HEK293 (cell line): Measurements from ENCODE around the gene ZNF780B.

Experiments used
- BCL11B ChIP-seq: fragments of 450-650 bp; formaldehyde crosslinking; IDR thresholded peaks from 2 replicates; pipeline ENCODE4 v1.5.1; 2016; ENCODE audit warnings: low read depth, missing biosample characterization, missing genetic modification characterization
- IKZF3 ChIP-seq: fragments of 450-650 bp; IDR thresholded peaks from 2 replicates; pipeline ENCODE4 v1.5.0; 2018; ENCODE audit warnings: missing biosample characterization, mild to moderate bottlenecking, missing genetic modification characterization, moderate library complexity
- INSM2 ChIP-seq: fragments of 450-650 bp; formaldehyde crosslinking; IDR thresholded peaks from 2 replicates; pipeline ENCODE4 v1.5.1; 2016; ENCODE audit warnings: missing biosample characterization, missing genetic modification characterization
- KLF1 ChIP-seq: fragments of 450-650 bp; formaldehyde crosslinking; IDR thresholded peaks from 2 replicates; pipeline ENCODE4 v1.5.1; 2016; ENCODE audit warnings: missing biosample characterization, missing genetic modification characterization
- PATZ1 ChIP-seq: fragments of 450-650 bp; formaldehyde crosslinking; IDR thresholded peaks from 2 replicates; pipeline ENCODE4 v1.5.1; 2016; ENCODE audit warnings: missing biosample characterization, missing genetic modification characterization
- ZBTB8A ChIP-seq: fragments of 450-650 bp; formaldehyde crosslinking; IDR thresholded peaks from 2 replicates; pipeline ENCODE4 v1.5.1; 2016; ENCODE audit warnings: missing biosample characterization, missing genetic modification characterization
- ZFP69B ChIP-seq: fragments of 450-650 bp; formaldehyde crosslinking; IDR thresholded peaks from 2 replicates; pipeline ENCODE4 v1.5.1; 2016; ENCODE audit warnings: missing biosample characterization, missing genetic modification characterization
- ZNF121 ChIP-seq: fragments of 450-650 bp; formaldehyde crosslinking; IDR thresholded peaks from 2 replicates; pipeline ENCODE4 v1.5.1; 2016; ENCODE audit warnings: missing biosample characterization, missing genetic modification characterization
- ZNF155 ChIP-seq: fragments of 450-650 bp; formaldehyde crosslinking; IDR thresholded peaks from 2 replicates; pipeline ENCODE4 v1.5.1; 2016; ENCODE audit warnings: missing biosample characterization, missing genetic modification characterization
- ZNF16 ChIP-seq: fragments of 450-650 bp; formaldehyde crosslinking; IDR thresholded peaks from 2 replicates; pipeline ENCODE4 v1.5.1; 2016; ENCODE audit warnings: low read depth, missing biosample characterization, missing genetic modification characterization
- ZNF211 ChIP-seq: fragments of 450-650 bp; formaldehyde crosslinking; IDR thresholded peaks from 2 replicates; pipeline ENCODE4 v1.5.1; 2016; ENCODE audit warnings: low read depth, missing biosample characterization, missing genetic modification characterization
- ZNF24 ChIP-seq: fragments of 450-650 bp; formaldehyde crosslinking; IDR thresholded peaks from 2 replicates; pipeline ENCODE4 v1.5.1; 2016; ENCODE audit warnings: missing biosample characterization, missing genetic modification characterization
- ZNF350 ChIP-seq: fragments of 450-650 bp; formaldehyde crosslinking; IDR thresholded peaks from 2 replicates; pipeline ENCODE4 v1.5.0; 2017; ENCODE audit warnings: missing biosample characterization, mild to moderate bottlenecking, missing genetic modification characterization
- ZNF37A ChIP-seq: fragments of 450-650 bp; IDR thresholded peaks from 2 replicates; pipeline ENCODE4 v1.5.1; 2018; ENCODE audit warnings: missing biosample characterization, missing genetic modification characterization
- ZNF416 ChIP-seq: fragments of 450-650 bp; formaldehyde crosslinking; IDR thresholded peaks from 2 replicates; pipeline ENCODE4 v1.5.1; 2016; ENCODE audit warnings: missing biosample characterization, missing genetic modification characterization
- ZNF48 ChIP-seq: fragments of 450-650 bp; formaldehyde crosslinking; IDR thresholded peaks from 2 replicates; pipeline ENCODE4 v1.5.1; 2016; ENCODE audit warnings: missing biosample characterization, missing genetic modification characterization
- ZNF610 ChIP-seq: fragments of 450-650 bp; formaldehyde crosslinking; IDR thresholded peaks from 2 replicates; pipeline ENCODE4 v1.5.1; 2016; ENCODE audit warnings: missing biosample characterization, missing genetic modification characterization, borderline replicate concordance
- ZNF623 ChIP-seq: fragments of 450-650 bp; formaldehyde crosslinking; IDR thresholded peaks from 2 replicates; pipeline ENCODE4 v1.5.1; 2016; ENCODE audit warnings: missing biosample characterization, missing genetic modification characterization
- ZNF626 ChIP-seq: fragments of 450-650 bp; sonication (Bioruptor Pico); formaldehyde crosslinking; IDR thresholded peaks from 2 replicates; pipeline ENCODE4 v1.5.1; 2018; ENCODE audit warnings: missing biosample characterization, missing genetic modification characterization, inconsistent platforms
- ZNF670 ChIP-seq: fragments of 450-650 bp; formaldehyde crosslinking; IDR thresholded peaks from 2 replicates; pipeline ENCODE4 v1.5.1; 2016; ENCODE audit warnings: missing biosample characterization, missing genetic modification characterization, low read depth
- ZNF76 ChIP-seq: fragments of 450-650 bp; formaldehyde crosslinking; IDR thresholded peaks from 2 replicates; pipeline ENCODE4; 2016; ENCODE audit warnings: low read depth, missing biosample characterization, missing genetic modification characterization, borderline replicate concordance
- ZSCAN18 ChIP-seq: fragments of 450-650 bp; formaldehyde crosslinking; IDR thresholded peaks from 2 replicates; pipeline ENCODE4 v1.5.1; 2016; ENCODE audit warnings: missing biosample characterization, missing genetic modification characterization
- TF ChIP-seq, protein P1 (sequence below): fragments of 450-650 bp; formaldehyde crosslinking; IDR thresholded peaks from 2 replicates; pipeline ENCODE4 v1.5.1; 2017; ENCODE audit warnings: missing biosample characterization, missing genetic modification characterization
- TF ChIP-seq, protein P2 (sequence below): fragments of 450-650 bp; formaldehyde crosslinking; IDR thresholded peaks from 2 replicates; pipeline ENCODE4 v1.5.1; 2016; ENCODE audit warnings: missing biosample characterization, missing genetic modification characterization
- TF ChIP-seq, protein P3 (sequence below): fragments of 450-650 bp; formaldehyde crosslinking; IDR thresholded peaks from 2 replicates; pipeline ENCODE4 v1.5.1; 2016; ENCODE audit warnings: missing biosample characterization, missing genetic modification characterization

The ZNF780B gene

DNA sequence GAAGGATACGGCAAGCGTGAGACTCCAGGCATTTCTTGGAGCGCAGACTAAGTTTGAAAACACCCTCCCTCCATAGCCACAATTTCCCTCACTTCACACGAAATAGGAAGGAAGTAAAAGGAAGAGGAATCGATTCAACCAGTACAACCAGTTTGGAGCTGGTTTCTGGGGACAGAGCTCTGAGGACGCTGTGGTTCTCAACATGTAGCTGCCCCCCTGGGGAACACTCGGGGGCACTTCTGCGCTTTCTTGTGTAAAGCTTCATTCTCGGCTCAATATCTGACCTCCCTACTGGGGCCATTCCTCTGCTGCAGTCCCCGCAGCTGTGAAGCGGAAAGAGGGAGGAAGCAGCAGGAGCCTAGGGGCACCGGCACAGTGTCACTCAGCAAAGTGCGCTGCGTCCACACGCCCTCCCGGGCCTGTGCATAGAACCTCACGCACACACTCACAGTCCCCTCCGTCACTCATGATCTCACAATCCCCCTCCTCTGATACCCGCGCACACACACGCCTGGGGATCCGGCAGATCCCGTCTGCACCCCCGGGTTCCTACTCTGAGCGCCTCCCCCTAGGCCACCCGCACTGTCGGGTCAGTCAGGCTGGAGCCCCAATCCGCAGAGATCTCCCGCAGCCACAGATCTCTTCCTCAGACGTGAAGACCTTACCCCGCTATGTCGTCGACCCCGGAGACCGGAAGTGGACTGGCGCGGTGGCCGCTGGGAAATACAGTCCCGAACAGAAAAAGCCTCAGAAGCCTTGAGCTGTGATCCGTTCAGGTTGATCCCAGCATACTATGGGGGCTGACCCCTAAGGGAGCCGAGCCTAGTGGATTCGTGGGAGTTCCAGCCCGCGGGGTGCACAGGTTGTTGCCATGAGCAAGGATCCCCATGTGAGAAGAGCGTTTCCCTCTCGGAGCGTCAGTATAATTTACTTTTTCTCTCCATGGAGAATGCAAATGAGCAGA is 34.5 kb upstream of the ZNF780B start, which contains the start of gene ZNF780A (continued):
- TF ChIP-seq BCL11B (tag by site-specific recombination) (peak; percentile 98), ZNF24 (peak; percentile 97), KLF1 (peak; percentile 62; the same call in 1 of the 2 replicates), ZNF416 (0 out of 2 replicates have a peak, but pooled peaks have one; percentile 73), ZNF626 (no peak), ZNF48 (tag by site-specific recombination) (no peak), ZNF350 (no peak), PATZ1 (peak; percentile 95), ZBTB8A (tag by site-specific recombination) (peak; percentile 71; the same call in 1 of the 2 replicates), INSM2 (0 out of 2 replicates have a peak, but pooled peaks have one; percentile 56), ZNF121 (tag by site-specific recombination) (no peak), ZNF670 (tag by site-specific recombination) (no peak), ZNF76 (tag by site-specific recombination) (peak; percentile 97), ZNF623 (tag by site-specific recombination) (peak; percentile 28; the same call in 1 of the 2 replicates), ZFP69B (tag by site-specific recombination) (peak; percentile 78; the same call in 1 of the 2 replicates), IKZF3 (no peak; the same call in 1 of the 2 replicates), ZNF37A (tag by site-specific recombination) (no peak), ZNF610 (tag by site-specific recombination) (peak; percentile 8; the same call in 1 of the 2 replicates), ZNF155 (no peak), ZNF16 (tag by site-specific recombination) (no peak; the same call in 1 of the 2 replicates), ZSCAN18 (tag by site-specific recombination) (0 out of 2 replicates have a peak, but pooled peaks have one; percentile 34), ZNF211 (tag by site-specific recombination) (no peak)
- TF ChIP-seq, protein P1, sequence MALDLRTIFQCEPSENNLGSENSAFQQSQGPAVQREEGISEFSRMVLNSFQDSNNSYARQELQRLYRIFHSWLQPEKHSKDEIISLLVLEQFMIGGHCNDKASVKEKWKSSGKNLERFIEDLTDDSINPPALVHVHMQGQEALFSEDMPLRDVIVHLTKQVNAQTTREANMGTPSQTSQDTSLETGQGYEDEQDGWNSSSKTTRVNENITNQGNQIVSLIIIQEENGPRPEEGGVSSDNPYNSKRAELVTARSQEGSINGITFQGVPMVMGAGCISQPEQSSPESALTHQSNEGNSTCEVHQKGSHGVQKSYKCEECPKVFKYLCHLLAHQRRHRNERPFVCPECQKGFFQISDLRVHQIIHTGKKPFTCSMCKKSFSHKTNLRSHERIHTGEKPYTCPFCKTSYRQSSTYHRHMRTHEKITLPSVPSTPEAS, result peak; percentile 98
- TF ChIP-seq, protein P2, sequence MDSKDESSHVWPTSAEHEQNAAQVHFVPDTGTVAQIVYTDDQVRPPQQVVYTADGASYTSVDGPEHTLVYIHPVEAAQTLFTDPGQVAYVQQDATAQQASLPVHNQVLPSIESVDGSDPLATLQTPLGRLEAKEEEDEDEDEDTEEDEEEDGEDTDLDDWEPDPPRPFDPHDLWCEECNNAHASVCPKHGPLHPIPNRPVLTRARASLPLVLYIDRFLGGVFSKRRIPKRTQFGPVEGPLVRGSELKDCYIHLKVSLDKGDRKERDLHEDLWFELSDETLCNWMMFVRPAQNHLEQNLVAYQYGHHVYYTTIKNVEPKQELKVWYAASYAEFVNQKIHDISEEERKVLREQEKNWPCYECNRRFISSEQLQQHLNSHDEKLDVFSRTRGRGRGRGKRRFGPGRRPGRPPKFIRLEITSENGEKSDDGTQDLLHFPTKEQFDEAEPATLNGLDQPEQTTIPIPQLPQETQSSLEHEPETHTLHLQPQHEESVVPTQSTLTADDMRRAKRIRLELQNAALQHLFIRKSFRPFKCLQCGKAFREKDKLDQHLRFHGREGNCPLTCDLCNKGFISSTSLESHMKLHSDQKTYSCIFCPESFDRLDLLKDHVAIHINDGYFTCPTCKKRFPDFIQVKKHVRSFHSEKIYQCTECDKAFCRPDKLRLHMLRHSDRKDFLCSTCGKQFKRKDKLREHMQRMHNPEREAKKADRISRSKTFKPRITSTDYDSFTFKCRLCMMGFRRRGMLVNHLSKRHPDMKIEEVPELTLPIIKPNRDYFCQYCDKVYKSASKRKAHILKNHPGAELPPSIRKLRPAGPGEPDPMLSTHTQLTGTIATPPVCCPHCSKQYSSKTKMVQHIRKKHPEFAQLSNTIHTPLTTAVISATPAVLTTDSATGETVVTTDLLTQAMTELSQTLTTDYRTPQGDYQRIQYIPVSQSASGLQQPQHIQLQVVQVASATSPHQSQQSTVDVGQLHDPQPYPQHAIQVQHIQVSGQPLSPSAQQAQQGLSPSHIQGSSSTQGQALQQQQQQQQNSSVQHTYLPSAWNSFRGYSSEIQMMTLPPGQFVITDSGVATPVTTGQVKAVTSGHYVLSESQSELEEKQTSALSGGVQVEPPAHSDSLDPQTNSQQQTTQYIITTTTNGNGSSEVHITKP (tag by site-specific recombination), result peak; percentile 85
- TF ChIP-seq, protein P3, sequence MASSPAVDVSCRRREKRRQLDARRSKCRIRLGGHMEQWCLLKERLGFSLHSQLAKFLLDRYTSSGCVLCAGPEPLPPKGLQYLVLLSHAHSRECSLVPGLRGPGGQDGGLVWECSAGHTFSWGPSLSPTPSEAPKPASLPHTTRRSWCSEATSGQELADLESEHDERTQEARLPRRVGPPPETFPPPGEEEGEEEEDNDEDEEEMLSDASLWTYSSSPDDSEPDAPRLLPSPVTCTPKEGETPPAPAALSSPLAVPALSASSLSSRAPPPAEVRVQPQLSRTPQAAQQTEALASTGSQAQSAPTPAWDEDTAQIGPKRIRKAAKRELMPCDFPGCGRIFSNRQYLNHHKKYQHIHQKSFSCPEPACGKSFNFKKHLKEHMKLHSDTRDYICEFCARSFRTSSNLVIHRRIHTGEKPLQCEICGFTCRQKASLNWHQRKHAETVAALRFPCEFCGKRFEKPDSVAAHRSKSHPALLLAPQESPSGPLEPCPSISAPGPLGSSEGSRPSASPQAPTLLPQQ (tag by site-specific recombination), result peak; percentile 92
